Urinary bladder (tissue), 4 donors: Measurements from ENCODE around the gene KCNK17. TPM values are rescaled to one million over a fixed set of nuclear protein-coding genes. Genes with fewer than 3 reads are reported as not detected.
"Not testable (repeated sequence)": the region's sequence is repeated elsewhere in the genome, so short reads cannot be mapped to it uniquely, and the experiment has no call there.

Source experiments
- DNase-seq: peaks from one replicate; pipeline ENCODE4 v3.0.0-alpha.2; 2015; ENCODE audit errors: extremely low spot score
- H3K27ac ChIP-seq: one replicate; pipeline ENCODE4 v1.5.1; 2013; ENCODE audit warnings: low read depth, mild to moderate bottlenecking, moderate library complexity
- H3K36me3 ChIP-seq: one replicate; pipeline ENCODE4 v1.6.1; 2013; ENCODE audit warnings: mild to moderate bottlenecking, moderate library complexity; ENCODE audit not compliant: insufficient read depth
- H3K4me1 ChIP-seq: one replicate; pipeline ENCODE4 v1.6.1; 2013; ENCODE audit warnings: mild to moderate bottlenecking, moderate library complexity; ENCODE audit not compliant: insufficient read depth
- H3K4me3 ChIP-seq: one replicate; pipeline ENCODE4 v1.5.1; 2013; ENCODE audit warnings: low read depth, low read length
- WGBS: extraction: QIAGEN DNeasy Blood & Tissue Kit; methylation state at CpG from one replicate; pipeline ENCODE4 v1.1.7; 2013; 5-methylcytosine and 5-hydroxymethylcytosine counted together
- polyA plus RNA-seq: library from polyadenylated mRNA; stranded (reverse); fragments of 200-250 nt; gene quantifications from one replicate; pipeline ENCODE4 v1.2.3, GENCODE V29; 2013
- total RNA-seq: library from RNA; depleted of rRNA; stranded (reverse); fragments of >200 nt; gene quantifications from one replicate; pipeline ENCODE4 v1.2.3, GENCODE V29; 2014
- donor health status: healthy with polysubstance abuse.
- donor health status: healthy.

The KCNK17 gene
- total and polyA plus RNA-seq, 2 donors = 0.52 to 0.95 TPM

DNA sequence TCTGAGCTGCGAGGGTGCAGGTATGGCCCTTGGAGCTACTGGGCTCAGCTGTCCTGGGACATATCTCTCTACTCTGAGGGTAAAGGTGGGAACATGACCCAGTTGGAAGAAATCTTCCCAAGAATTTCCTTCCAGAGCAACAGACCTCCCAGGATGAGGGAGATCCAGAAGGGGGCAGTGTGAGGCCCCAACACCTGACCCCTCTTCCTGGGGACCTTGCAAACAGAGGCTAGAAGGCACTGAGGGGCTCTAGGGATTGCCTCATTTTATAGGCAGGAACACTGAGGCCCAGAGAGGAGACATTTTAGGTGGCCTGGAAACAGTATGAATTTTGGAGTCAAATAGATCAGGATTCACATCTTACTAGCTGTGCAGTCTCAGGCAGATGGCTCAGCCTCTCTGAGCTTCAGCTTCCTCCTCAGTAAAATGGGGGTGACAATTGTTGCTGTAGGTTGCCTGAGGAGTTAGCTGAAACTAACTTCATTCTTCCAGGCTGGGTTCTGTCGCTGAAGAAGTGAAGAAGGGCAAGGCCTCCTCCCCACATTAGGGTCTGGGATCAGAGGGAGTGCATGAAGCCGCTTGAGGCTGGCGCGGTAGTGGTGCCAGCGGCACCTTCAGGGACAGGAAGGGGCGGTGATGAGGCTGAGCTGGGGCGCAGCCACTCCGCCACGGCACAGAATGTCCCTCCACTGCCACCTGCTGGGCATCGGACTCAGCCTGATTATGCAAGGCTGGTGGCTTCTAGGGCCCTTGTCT lies 11.4 kb downstream of the KCNK17 start:
- H3K4me3 ChIP-seq = no peak overlapping the region

DNA sequence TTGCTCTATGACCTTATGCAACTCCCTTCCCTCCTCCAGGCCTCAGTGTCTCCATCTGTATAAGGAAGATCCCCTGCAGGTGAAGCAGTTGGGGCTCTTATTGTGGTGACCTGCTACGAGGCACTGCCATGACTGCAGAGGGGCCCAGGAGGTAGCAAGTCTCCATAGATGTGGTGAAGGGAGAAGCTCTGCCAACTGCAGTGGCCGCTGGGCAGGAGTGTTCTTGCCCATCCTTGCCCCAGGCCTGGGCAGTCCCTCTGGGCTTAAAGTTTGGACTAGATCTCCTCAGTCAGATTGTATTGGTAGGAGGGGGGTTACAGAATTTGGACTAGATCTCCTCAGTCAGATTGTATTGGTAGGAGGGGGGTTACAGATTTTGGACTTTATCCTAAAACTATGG lies 12.2 kb downstream of the KCNK17 start:
- H3K4me3 ChIP-seq = no peak overlapping the region
- H3K36me3 ChIP-seq = no peaks in the 10 kb centered on the region
- H3K4me1 ChIP-seq = no peaks in the 10 kb centered on the region
- no peak overlapping the region for H3K27ac ChIP-seq
- 89% methylated on average over 2 of the region's 2 CpGs for WGBS
- no peak for DNase-seq

More for the DNA sequence above, 11.4 kb downstream of the KCNK17 start:
- no peaks in the 10 kb centered on the region for H3K4me1 ChIP-seq
- H3K27ac ChIP-seq = no peak overlapping the region
- WGBS = 8% methylated on average over 11 of the region's 11 CpGs
- DNase-seq = no peak
- no peaks in the 10 kb centered on the region for H3K36me3 ChIP-seq

DNA sequence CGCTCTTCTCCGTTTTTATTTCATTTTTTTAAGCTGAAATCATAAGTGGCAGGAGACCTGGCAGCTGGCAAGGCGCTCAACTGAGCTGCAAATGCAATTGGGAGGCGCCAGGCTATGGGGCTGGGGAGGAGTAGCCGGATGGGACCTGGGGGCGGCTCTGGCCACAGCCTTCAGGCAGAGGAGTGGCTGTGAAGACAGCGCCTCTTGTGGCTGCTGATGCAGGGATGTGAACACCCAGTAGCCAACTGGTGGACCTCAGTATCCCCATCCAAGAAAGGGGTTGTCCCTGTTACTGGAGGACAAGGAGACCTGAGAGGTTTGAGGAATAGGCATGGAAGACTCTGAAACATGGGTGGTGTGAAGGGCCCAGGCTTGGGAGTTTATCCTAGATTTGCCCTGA lies 12.6 kb downstream of the KCNK17 start:
- WGBS = 58% methylated on average over 7 of the region's 7 CpGs
- DNase-seq = no peak
- no peak overlapping the region for H3K4me3 ChIP-seq
- H3K36me3 ChIP-seq = no peaks in the 10 kb centered on the region
- no peak overlapping the region for H3K27ac ChIP-seq
- no peaks in the 10 kb centered on the region for H3K4me1 ChIP-seq

DNA sequence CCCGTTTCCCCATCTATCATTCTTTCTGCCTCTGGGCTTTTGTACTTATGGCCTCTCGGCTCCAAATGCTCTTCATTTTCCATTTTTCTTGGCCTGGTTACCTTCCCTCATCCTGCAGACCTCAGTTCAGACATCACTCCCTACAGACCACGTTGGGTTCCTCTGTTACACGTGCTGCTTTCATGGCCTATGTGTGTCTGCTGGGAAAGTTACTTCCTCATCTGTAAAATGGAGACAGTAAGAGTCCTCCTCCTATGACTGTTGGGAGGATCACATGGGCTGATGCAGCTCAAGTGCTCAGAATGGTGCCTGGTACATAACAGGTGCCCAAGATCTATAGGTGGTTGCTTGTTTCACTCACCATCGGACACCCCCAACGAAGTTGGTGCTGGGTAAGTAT lies 13.5 kb downstream of the KCNK17 start:
- Histone ChIP-seq H3K27ac (no peak overlapping the region), H3K4me3 (no peak overlapping the region), H3K36me3 (no peaks in the 10 kb centered on the region), H3K4me1 (no peaks in the 10 kb centered on the region)
- DNase-seq = no peak
- WGBS = 85% methylated on average over 6 of the region's 6 CpGs

DNA sequence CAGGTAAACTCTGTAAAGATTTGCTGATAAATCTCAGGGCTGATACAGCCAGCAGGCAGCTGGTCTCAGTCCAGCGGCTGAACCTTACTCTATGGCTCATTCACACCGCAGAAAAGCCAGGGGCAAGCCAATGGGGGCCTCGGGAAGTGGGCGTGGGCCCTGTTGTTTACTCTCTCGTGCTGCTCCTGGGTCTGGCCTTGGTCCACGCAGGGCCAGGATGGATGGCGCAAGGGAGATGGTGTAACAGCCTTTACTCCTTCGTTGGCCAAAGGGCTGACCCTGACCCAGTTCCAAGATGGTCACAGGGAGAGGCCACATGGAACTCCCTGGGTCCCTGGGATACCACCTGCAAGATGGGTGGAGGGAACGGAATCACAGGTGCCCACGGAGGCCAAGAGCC lies 16.2 kb downstream of the KCNK17 start:
- no peak overlapping the region for H3K4me3 ChIP-seq
- H3K36me3 ChIP-seq = no peaks in the 10 kb centered on the region
- no peak overlapping the region for H3K27ac ChIP-seq
- no peak for DNase-seq
- 60% methylated on average over 10 of the region's 10 CpGs for WGBS
- H3K4me1 ChIP-seq = no peaks in the 10 kb centered on the region

DNA sequence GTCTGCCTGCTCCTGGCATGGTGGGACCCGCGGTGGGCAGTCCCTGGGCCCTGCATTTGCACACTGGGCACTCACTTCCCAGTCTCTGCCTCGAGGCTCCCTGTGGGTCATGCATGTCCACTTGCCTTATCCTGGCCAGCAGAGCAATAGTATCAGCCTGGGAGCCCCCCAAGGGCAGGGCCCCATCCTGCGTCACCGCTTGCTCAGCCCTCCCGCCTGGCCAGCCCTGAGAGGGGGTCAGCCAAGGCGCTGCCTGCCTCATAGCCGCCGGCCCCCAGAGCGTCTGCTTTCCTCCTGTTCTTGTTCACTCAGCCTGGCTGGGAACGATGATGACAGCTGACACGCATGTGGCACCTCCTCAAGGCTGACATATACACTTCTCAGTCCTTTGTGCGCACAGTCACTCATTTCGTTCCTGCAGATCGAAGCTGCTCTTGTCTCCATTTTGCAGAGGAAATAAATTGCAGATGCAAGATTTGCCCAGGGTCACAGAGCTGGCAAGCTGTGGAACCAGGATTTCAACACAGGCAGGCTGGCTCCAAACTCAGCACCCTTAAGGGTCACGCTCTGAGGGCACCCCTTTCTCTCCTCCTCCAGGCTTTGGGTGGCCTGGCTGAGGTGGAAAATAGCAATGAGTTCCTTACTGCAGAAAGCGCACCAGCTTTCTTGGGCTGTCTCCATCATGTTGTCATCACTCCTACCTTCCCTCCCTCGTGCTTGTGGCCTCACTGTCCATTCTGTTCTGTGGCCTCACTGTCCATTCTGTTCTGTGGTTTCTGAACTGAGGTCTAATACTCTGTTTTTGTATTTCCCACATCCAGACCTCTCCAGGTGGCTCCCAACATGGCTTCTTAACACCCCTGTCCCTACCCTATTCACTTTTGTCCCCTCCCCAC lies 17.2 kb downstream of the KCNK17 start:
- WGBS = 54% methylated on average over 18 of the region's 18 CpGs
- Histone ChIP-seq H3K4me3 (no peak overlapping the region), H3K36me3 (no peaks in the 10 kb centered on the region), H3K27ac (no peak overlapping the region), H3K4me1 (no peaks in the 10 kb centered on the region)
- DNase-seq = no peak

DNA sequence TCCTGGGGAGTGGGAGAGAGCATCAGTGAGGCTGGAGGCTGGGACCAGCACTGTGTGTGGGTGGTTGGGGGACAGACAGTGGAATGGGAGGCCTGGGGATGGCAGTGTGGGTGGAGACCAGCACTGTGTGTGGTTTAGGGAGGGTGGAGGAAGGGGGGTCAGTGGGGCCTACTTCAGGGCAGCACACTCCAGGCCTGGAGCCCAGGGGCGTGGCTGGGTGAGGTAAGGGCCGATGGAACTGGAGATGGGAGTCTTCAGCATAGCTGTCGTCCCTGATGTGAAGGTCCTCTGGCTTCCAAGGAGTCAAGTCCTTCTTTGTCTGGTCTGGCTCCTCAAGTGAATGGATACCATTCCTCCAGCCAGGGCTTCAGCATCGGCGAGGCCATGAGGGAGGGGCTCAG lies 18.6 kb downstream of the KCNK17 start:
- Histone ChIP-seq H3K36me3 (no peaks in the 10 kb centered on the region), H3K27ac (no peak overlapping the region), H3K4me3 (no peak overlapping the region), H3K4me1 (no peaks in the 10 kb centered on the region)
- WGBS = 55% methylated on average over 5 of the region's 5 CpGs
- no peak for DNase-seq

DNA sequence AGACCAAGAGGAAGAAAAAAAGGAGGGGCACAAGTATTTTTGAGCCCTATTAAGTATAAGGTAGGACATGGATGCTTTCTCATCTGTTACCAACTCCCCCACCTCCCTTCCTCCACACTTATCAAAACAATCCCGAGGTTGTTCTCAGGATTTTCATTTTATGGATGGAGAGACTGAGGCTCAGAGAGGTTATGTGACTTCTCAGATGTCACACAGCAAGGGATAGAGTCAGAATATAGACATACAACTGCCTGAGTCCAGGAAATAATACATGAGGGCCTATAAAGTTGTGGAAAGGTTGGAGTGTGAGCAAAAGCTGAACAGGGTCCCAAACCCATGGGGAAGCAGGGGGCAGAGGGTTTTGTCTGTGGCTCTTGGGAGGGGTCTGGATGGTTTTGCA lies 19.3 kb downstream of the KCNK17 start:
- WGBS = 65% methylated on average over 1 of the region's 1 CpG
- no peak overlapping the region for H3K27ac ChIP-seq
- no peaks in the 10 kb centered on the region for H3K36me3 ChIP-seq
- no peak for DNase-seq
- H3K4me1 ChIP-seq = no peaks in the 10 kb centered on the region
- H3K4me3 ChIP-seq = no peak overlapping the region

DNA sequence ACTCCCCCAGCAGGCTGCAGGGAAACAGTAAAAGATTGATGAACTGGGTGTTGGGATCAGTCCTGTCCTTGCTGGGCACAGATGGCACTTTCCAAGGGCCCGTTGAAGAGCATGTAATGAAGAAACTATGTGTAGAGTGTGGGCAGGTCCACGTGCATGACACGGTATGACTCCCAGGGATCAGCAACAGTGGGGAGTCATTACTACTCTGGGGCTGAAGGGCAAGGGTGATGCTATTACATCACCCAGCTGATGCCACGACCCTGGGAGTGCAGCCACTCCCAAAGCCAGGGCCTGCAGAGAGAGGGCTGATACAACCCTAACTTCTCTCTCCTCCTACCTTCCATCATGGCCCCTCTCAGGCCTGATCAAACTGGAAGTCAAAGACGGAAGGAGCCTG lies 20.1 kb downstream of the KCNK17 start:
- DNase-seq = no peak
- H3K36me3 ChIP-seq = no peaks in the 10 kb centered on the region
- H3K4me1 ChIP-seq = no peaks in the 10 kb centered on the region
- H3K27ac ChIP-seq = no peak overlapping the region
- 69% methylated on average over 5 of the region's 5 CpGs for WGBS
- H3K4me3 ChIP-seq = no peak overlapping the region

DNA sequence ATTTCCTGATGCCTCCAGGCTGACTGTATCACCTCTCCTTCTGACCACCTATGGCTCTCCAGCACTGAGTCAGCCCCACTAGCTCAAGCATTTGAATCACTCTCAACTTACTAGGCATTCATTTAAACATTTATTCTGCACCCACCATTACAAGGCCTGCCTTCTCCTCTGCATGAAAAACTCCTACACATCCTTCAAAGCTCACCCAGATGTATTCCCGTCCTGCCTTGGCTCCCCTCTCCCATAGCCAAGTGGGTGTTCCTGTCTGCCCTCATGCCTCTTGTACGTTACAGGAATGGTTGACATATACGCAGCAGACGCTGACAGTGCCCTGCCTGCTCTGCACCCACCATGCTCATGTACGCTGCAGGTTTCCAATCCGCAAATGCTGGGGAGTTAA lies 21.6 kb downstream of the KCNK17 start:
- 91% methylated on average over 6 of the region's 6 CpGs for WGBS

DNA sequence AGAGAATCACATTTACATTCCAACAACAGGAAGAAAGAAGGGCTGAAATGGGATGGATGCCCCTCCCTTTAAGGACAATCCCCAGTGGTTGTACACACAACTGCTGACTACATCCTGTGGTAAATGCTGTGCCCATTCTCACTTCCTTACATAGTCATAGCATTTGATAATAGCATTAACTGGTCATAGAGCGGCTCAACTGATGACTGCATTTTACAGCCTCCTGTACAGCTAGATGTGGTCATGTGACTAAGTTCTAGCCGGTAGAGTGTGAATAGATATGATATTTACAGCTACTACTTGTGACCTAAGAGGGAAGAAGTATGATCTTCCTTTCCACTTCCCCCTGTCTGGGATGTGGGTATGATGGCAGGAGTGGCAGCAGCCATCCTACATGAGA lies 24.7 kb downstream of the KCNK17 start:
- no peak overlapping the region for H3K4me3 ChIP-seq
- no peak for DNase-seq
- 82% methylated on average over 2 of the region's 2 CpGs for WGBS
- H3K36me3 ChIP-seq = no peaks in the 10 kb centered on the region
- H3K4me1 ChIP-seq = no peaks in the 10 kb centered on the region
- H3K27ac ChIP-seq = no peak overlapping the region

More for the DNA sequence above, 21.6 kb downstream of the KCNK17 start:
- H3K27ac ChIP-seq = no peak overlapping the region
- H3K36me3 ChIP-seq = no peaks in the 10 kb centered on the region
- no peaks in the 10 kb centered on the region for H3K4me1 ChIP-seq
- H3K4me3 ChIP-seq = no peak overlapping the region
- no peak for DNase-seq

DNA sequence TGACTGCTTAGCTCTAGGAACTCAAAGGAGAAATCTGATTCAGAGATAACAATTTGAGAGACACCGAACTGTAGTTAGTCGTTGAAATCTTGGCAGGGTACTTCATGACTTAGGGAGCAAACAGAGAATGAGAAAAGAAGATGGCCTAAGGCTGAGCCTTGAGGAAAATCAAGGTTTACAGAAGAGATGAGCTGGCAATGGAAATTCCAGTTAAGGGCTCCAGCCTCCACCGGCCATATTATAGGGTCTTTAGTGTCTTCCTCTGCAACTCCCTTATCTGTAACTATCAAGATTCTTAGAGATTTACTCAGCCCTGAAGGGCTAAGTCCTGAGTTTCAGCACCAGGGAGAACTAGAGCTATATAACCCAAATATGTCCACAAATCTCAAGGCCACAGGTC lies 26.6 kb downstream of the KCNK17 start:
- WGBS = 85% methylated on average over 3 of the region's 3 CpGs
- Histone ChIP-seq H3K4me1 (no peaks in the 10 kb centered on the region), H3K36me3 (no peaks in the 10 kb centered on the region), H3K4me3 (no peak overlapping the region), H3K27ac (no peak overlapping the region)
- no peak for DNase-seq

DNA sequence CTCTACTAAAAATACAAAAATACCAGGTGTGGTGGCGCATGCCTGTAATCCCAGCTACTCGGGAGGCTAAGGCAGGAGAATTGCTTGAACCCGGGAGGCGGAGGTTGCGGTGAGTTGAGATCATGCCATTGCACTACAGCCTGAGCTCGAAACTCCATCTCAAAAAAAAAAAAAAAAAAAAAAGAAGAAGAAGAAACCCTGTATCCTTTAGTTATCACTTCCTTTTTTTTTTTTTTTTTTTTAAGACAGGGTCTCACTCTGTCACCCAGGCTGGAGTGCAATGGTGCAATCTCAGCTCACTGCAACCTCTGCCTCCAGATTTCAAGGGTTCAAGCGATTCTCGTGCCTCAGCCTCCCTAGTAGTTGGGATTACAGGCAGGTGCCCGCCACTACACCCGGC lies 27.6 kb downstream of the KCNK17 start:
- H3K27ac ChIP-seq, H3K36me3 ChIP-seq, DNase-seq, H3K4me1 ChIP-seq, H3K4me3 ChIP-seq: not testable (repeated sequence)
- 80% methylated on average over 10 of the region's 10 CpGs for WGBS

DNA sequence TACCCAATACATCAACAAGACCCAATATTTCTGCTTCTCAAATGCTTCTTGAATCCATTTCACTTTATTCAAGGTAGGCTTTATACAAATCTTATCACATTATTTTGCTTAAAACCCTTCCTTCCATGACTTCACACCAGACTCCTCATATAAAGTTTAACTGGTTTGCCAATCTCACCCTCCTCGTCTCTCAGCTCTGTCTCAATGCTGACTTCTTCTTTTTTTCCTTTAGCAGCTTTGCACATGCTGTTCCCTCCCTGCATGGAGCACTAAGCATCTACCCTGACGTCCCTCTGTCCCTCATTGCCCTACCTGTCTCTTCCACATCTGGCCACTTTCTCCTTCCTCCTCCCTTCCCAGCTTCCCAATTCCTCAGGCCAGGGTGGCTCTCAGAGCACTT lies 31.4 kb downstream of the KCNK17 start:
- Histone ChIP-seq H3K36me3 (no peaks in the 10 kb centered on the region), H3K4me3 (no peak overlapping the region), H3K27ac (no peak overlapping the region), H3K4me1 (no peaks in the 10 kb centered on the region)
- no peak for DNase-seq
- 37% methylated on average over 2 of the region's 2 CpGs for WGBS
